AG20443 (cell line): ENCODE results near the gene C11orf58.

Experiments used
- DNase-seq: peaks from one replicate; pipeline ENCODE4 v3.0.0; 2012; ENCODE audit warnings: low spot score, mixed read lengths

C11orf58 gene

DNA sequence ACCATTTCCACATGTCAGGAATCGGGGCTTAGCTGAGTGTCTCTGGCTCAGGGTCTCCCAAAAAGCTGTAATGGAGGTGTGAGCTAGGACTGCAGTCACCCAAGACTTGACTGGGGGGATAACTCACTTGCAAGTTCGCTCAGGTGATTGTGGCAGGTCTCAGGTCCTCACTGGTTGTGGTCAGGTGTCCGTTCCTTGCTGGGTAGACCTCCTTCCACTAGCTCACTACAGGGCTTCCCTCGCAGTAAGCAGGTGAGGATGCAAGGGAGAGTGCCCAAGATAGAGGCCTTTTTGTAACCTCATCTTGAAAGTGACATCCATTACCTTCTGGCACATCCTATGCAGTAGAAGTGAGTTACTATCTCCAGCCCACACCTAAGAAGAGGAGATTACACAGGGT is 29.5 kb downstream of the C11orf58 start:
- no peak for DNase-seq

DNA sequence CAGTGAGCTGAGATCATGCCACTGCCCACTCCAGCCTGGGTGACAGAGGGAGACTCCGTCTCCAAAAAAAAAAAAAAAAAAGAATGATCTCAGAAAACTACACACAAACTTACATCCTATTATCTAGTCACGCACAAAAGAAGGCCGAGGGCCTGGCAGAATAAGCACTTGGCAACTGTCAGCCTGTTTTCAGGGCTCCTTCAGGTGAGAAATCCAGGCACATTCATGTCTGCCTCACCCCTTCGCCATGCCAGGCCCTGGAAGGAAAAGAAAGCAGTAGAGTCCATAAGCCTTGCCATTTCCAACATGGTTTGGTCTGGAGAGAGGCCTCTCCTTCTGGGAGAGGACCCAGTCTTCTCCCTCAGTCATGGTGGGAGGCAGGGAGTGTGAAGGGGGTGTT is 30.9 kb downstream of the C11orf58 start:
- no peak for DNase-seq

DNA sequence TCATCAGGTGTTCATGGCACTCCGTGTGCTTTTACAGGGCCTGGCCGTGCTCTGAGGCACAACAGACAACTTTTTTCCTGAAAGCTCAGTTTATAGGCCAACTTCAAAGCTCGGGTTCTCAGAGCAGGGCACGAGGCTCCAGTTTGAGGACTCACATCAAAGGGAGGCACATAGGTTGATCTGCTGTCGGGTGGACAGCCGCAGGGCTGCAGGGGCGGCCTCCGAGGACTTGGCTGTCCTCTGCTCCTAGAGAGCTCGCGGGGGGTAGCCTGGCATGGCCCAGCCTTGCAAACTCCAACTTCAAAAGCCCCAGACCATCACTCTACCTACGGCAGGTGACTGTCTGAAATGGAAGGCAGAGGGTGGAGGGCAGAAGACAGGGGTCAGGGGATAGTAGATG is 31.6 kb downstream of the C11orf58 start:
- DNase-seq = no peak

DNA sequence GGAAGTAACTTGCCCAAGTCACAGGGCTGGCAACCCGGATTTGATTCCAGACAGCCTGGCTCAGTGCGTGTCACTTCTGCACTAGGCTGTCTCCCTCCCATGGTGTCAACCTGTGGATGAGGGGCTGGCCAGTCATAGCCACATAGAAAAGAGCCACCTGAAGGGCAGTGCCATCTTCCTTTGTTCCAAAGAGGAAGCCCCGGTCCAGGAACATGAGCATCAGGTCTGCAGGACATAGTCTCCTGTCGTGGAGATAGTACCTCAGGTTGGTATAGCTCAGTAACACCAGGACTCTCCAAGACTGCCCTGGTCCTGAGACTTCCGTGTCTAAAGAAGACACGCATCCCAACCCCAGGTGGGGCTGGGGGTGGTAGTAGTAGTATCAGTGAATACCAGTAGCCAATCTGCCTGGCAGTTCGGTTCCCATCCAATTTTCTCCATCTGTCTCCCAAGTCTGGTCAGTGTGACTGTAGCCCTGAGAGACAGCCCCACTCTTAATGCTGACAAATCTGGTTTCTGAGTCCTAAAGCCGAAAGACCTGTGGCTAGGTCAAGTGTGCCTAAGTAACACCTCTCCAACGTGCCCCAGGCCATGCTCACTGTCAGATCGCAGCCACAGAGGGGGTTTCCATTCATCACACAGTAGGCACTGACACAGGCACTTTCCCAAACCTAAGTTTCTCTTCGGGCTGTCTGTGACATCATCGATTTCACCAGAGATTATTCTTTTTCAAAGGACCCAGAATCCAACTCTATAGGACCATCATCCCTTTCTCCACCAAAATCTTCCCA is 33.1 kb downstream of the C11orf58 start:
- no peak for DNase-seq

DNA sequence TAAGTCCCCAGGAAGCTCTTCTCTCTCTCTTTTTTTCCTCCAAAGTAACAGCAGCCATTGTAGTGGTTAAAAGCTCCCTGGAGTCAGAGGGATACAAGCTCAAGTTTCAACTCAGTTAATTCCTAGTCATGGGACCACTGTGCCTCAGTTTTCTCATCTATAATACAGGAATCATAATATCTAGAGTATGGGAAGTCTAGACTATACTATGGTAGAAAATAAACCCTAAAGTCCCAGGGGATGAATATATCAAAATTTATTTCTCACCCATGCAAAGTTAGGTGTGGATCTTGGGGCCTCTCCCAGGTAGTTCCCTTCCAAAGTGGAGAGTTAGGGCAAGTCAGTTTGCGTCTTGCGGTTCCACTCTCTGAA is 33.7 kb downstream of the C11orf58 start:
- DNase-seq = no peak

DNA sequence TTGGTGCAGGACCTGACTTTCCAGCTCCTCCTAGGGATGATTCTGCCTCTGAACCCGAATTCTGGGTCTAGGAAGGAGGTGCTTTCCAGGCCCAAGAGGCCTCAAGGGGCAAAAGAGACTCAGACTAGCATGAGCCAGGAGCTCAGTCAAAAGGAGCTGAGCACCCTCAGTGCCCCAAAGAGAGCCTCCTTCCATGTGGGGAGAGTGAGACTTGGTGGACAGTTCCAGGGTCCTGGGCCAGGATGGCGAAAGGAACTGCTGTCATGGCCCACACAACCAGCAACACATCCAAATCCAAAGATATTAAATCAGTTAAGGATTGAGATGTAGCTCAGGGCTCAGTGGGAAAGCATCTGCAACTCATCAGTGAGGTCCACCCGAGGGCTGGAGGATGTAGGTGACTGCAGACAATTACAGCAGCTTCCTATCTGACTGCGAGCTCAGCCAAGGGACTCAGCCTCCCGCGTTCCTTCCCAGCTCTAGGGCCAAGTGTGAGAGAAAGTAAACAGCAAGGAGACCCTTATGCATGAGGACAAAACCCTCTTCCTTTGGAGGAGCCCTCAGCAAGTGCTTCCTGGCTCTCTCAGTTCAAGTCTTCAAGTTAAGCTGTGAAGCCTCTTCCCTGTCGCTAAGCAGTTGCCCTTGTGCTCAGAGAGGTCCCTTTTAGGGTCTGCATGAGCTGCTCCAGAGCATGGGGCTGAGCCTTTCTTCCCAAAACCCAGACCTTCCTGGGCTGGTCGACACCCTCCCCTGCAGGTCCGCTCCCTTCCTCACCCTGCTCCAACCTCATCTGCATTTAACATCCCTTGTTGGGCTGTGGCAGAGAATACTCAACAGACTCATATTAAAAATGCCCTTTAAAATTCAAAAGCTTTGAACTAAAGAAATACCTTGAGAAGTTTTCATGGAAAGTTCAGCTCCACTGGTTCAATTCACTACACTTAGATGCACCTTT is 35.8 kb downstream of the C11orf58 start:
- DNase-seq = no peak

DNA sequence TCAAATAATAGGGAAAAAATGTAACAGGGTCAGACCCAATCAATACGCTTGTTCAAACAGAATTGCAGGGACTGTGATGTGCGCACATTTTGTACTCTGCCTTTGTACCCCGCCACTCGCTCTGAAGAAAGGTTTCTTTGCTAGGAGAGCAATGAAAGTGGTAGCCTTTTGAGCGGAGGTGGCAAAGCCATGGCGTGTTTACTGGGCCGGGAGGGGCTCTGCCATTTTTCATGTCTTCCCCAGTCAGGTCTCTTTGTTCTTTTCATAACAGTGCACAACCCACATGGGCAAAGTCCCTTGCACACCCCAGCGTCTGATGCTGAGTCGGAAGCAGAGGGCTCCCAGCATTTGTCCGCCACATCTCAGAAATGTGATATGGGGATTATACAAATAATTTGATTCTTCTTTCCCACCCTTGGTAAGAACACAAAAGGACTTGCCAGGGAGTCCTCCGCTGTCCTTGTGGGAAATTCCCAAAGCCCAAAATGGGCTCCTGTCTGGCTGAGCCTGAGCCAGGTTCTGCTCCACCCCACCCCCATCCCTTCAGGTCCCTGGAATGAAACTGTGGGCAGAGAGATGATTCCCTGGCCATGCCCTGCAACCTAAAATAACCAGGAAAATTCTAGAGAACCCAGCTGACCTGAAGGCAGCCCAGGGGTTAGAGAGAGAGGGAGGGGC is 36.6 kb downstream of the C11orf58 start:
- DNase-seq = no peak

DNA sequence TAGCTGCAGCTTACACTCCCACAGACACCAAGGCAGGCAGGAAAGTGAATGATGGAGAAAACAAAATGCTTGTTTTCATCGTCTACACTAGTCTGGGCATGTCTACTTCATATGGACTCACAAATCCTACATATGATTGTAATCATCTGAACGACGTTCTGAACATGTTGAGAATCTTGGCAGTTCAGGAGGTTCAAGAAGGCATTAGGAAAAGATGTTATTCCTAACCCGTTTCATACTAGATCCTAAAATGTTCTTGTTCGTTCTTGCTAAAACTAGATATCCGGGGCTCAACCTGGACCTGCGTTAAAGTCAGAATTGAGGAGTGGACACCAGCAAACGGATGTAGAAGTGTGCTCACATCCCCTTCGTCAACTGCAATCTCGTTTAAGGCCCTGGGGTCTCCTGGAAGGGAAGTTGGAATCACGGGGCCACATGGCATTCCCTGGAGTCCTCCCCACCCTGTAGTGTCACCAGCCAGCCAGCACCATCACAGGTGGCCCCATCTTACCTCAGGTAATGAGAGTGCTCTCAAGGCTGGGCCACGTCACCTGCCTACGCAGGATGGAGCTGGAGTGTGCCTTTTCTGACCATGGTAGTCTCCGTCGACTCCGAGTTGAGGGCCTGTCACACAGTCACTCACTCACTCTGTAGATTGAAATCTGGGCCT is 37.3 kb downstream of the C11orf58 start:
- no peak for DNase-seq

DNA sequence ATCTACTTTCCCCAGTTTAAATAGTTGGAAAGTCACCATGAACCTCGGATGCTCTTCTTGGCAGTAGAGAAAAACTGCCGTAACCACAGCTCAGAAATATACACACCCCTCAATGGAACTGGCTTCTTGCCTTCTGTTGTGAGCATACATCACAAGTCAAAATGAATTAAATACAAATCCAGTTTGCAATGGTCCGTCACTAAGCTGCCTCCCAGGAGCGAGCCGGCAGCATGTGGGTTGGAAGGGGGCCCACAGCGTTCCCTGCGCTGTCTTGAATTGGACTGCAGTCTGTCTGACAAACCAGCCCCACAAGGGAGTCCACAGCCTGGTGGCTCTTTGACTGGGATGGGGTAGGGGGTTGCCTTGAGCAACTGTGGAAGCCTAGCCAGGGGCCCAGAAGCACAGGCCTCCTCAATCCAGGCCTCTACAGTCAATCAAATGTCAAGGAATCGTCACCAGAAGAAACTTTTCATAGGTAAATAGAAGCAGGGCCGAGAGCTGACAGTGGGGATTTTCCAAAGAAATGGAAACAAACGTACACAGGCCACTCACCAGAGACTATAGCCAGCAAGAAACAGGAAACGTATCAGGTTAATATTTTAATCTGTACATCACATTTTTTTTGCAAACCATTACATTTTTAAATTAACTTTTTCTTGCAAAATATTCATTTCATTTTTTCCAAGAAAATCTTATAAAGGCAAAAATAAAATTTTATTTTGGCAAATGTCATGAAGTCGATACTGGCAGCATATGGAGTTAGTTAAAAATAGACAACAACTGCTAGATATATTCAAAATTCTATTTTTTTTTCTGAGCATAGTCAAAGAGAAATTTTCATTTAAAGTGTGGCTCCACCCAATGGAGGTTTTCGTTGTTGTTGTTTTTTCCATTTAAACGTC is 38.5 kb downstream of the C11orf58 start:
- DNase-seq = peak; percentile 52

DNA sequence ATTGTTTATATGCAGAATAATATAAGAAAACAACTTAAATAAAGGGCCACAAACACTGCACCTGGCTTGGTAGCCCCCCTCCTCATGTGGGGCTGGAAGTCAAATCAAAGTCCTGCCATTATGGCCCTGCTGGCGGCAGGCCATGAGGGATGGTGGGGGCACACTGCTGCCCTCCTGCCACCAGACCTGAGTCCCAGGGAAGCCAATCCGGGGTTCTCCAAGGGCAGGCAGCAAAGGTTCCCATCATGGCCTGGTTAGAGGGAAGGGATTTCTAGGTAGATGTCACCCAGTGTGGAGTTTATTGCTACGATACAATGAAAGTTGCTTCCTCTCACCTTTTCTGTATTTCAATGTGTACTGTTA is 39.1 kb downstream of the C11orf58 start:
- DNase-seq = no peak

DNA sequence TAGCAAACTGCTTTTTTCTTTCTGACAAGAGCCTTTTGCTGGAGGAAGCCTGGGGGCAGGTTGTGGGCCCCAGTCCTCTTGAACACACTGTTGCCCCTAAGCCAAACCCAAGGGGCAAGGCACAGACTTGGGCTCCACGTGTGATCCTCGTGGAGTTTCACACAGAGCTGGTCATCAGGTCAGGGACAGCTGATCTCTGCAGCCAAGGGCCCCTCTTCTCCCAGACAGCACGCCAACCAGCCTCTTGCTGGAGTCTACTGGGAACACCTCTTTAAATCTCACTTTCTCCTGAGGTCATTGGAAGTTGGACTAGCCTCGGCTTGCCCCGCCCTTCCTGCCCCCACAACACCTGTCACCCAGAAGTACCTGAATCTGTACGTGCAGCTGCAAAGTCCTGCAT is 39.8 kb downstream of the C11orf58 start:
- no peak for DNase-seq

DNA sequence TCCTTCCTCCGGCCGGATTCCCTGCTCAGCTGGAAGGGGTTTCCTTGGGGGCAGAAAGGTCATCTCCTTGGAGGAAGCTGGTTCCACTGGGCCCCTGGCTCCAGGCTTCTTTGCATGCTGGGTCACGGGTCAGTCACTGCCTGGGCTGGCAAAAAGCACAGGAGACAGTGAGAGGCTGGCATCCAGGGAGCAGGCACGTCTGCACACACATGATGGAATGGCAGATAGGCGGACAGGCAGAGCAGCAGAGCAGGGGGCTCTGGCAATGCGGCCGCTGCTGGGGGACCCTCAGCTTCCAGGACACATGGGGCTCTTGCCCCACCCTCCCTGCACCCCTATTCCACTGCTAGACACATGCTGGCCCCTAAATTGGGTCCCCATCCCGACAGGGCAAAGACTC is 40.4 kb downstream of the C11orf58 start:
- DNase-seq = no peak

DNA sequence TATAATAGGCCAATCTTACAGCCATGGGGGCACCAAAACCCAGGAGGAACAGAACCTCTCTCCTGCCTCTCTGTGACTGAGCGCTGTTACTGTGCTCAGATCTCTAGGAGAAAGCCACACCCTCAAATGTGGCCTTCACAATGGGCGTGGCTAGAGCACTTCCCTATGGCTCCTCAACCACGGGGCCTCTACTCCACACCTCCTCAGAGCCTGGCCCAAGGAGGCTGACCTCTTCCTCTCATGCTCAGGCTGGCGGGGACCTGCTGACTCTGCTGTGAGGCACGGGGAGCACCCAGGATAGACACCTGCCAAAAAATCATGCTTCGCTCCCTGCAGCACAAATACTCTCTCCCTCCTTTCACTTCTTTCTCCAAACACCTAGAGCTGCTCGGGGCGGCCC is 41.0 kb downstream of the C11orf58 start:
- no peak for DNase-seq

DNA sequence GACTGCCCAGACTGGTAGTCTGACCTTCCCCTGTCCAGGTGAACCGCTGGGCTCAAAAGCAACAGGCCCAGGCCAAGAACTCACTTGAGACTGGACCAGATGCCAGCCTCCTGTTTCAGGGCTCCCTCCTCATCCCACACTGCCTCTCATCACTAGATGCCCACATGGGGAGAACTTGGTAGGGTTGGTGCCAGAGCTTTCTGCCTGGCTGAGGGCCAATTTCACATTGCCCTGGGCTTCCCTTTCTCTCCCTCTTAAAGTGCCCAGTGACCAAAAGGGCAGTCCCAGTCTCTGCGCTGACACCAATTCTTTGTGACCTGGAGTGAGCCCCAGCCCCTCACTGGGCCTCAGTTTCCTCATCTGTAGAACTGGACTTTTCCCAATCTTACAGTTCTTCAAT is 41.7 kb downstream of the C11orf58 start:
- no peak for DNase-seq

DNA sequence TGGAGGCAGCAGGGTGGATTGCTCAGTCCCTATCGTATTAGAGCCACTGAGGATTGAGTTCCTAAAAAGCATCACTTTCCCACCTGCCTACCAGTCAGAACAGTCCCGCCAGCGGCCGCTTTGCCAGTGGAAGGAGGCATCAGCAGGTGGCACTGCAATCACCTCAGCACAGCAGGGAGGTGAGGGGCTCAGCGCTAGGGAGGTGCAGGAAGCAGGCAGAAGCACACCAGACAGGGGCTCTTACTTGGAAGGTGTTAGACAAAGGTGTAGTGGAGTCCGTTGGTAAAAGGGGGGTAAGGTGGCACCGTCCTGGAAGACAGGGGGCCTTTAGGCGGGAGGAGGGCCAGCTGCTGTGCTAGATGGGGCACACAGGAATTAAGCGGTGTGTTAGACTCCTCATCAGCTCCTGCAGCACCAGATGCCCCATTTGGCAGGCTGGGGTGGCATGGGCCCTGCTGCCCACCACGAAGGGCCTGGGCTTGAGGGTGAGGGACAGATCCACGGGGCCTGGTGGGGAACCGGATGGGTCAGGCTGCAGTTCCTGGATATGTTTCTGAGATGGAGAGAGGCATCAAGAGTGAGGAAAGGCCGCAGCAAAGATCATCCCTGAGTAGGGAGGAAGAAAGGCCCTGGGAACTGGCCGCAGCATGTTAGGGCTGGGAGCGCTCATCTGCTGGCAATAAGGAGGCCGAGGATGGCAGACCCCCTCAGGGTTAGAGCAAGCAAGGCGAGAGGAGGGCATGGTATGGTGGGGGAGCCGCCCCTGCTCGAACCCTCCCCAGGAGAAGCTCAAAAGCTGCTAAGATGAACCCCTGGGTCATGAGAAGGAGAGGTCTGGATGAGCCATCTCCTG is 42.5 kb downstream of the C11orf58 start:
- DNase-seq = no peak

DNA sequence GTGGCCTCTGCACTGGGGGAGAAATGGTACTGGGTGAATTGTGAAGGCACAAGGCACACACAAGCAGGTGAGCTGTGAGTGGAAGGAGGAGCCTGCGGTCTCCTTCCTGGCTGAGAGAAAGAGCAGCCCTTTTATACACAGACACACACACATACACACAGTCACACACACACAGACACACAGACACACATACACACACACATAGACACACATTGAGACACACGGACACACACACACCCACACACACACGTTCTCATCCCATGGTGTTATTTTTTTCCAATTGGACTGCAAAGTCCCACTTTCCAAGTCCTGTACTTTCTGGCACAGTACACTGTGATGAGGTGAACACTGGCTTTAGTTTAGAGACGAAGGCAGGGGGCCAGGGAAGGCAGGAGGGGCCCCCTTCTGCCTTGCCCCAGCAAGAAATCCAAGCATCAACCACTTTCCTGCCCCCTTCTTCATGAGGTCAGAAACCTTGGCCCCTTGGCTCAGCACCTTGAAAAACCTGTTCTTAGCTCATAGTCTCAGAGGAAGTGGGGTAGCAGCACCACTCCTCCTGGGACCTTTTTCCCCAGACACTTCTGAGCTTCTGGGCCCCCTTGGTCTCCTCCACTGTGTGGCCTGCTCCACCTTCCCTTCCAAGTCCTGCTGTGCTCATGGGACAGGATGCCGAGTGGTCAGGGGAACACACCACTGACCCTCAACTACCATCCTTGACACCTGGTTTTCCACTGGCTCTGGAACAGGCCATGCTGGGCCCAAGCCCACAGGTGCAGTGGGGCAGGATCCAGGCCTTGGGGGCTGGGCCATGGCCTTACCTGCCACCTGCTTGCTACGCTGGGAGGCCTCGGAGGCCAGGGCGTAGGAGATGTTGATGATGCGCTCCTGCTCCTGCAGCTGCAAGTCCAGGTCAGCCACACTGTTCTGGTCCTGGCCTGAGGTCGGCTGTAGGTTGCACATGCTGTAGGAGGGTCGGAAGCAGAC is 43.8 kb downstream of the C11orf58 start:
- DNase-seq = no peak

DNA sequence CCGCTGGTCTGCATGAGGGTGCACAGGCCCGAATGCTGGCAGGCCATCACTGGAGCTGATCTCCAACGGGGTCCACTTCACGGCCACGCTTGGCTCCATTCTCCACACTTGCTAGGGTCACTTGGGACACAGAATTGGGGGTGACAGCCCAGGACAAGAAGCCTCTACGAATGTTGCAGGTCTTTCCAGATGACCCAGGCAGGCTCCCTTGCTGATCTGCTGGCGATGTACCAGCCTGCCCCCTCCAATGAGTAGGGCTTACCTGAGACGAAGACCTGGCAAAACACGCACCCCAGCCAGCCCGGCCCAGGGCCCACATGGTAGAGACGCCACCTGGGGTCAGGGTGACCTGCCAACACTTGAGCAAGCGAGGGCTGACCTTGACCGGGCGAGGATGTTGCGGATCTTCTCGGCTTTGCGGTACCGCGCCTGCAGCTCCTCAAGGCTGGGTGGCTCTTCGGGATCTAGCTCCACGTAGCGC is 44.9 kb downstream of the C11orf58 start:
- no peak for DNase-seq

DNA sequence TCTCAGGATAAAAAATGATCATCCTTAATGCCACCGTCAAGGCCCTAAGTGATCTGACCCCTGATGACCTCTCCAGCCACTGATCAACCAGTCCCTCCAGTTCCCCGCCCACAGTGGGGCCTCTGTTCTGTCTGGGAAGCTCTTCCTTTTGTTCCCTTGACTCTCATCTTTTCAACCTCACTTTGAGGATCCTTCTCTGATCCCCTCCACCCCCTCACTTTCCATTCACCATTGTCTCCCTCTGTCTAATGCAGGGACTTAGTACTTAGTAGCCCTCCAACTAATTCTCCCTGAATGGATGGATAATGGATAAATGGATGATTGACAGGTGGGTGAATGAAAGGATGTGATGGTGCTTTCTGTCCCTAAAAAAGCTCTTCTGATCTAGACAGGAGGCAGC is 45.6 kb downstream of the C11orf58 start:
- DNase-seq = no peak

DNA sequence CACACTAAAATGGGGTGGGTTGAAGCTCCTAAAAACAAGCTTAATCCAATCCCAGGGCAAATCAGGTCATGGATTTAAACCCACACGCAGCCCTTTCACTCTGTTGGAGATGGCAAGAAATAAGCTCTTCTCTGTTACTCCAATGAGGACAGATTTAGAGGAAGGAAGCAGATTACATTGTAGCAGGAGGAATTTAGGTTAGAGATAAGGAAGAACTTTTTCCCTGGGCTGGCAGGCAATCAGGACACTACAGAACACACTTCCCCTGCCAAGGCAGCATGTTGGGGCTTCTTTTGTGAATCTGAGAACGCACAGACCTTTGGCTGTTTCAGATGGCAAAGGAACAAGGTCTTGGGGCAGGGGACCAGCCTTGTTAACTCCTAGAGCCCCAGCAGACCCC is 46.2 kb downstream of the C11orf58 start:
- no peak for DNase-seq
